ENCODE data around the gene DICER1.

DICER1 gene

DNA sequence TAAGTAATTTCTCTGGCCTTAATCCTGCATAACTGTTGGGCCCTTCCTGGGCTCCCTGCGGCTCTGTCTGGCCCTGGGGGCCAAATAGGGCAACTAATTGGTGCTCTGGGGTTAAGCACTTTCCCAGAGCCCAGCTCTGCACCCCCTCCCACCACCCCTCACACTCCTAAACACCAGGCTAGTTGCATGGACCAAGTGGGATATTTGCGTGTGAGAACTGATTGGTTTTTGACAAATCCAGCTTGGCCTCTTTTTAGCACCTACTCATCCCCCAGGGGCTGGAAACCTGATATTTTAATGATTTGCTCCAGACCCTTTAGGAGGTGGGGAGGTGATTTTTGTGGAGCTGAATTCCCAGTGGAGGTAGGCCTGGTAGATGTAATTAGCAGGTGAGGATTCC lies 91.9 kb downstream of the DICER1 start:
- H3K36me3 ChIP-seq (ENCODE audit: insufficient read depth, low read length) = no peaks in the 10 kb centered on the region
- no peak overlapping the region for H3K9ac ChIP-seq (ENCODE audit: low read depth, low read length)
- no peaks in the 10 kb centered on the region for H3K9me3 ChIP-seq (ENCODE audit: control insufficient read depth, insufficient read depth, low read length)
- no peaks in the 10 kb centered on the region; the same call in 1 of the 2 replicates for H3K4me1 ChIP-seq (ENCODE audit: insufficient read depth, low read length)

DNA sequence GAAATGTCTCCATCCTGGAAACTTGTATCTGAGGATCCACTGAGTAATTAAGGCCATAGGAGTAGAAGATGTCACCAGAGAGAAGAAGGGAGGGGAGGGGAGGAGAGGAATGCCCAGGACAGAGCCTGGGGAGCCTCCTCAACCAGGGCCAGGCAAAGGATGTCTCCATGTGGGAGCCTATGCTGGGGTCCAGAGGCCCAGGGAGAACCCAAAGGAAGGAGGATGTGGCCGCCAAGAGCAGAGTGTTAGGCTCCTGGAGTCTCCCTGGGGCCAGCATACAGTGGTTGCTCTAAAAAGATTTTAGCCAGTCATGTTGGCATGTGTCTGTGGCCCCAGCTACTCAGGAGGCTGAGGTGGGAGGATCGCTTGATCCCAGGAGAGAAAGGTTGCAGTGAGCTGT lies 92.6 kb downstream of the DICER1 start:
- H3K9me3 ChIP-seq (ENCODE audit: control insufficient read depth, insufficient read depth, low read length) = no peaks in the 10 kb centered on the region
- H3K9ac ChIP-seq (ENCODE audit: low read depth, low read length) = no peak overlapping the region

DNA sequence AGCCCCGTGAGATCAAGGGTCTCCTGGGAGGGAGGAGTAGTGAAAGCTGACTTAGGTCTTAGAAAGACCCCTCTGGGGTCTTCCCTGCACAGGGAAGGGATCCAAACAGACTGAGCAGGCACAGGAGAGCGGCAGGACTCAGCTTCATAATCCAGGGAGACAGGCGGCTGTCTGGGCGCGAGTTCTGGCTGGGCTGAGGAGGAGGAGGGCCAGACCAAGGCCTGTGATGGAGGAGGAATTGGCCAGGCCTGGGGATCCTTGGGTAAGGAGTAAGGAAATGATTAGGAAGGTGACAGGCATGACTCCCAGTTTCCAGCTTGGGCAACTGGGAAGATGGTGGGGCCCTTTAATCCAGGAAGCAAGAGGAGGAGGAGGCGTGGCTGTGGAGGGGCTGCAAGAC lies 93.1 kb downstream of the DICER1 start:
- no peaks in the 10 kb centered on the region; the same call in 1 of the 2 replicates for H3K4me1 ChIP-seq (ENCODE audit: insufficient read depth, low read length)
- no peaks in the 10 kb centered on the region for H3K36me3 ChIP-seq (ENCODE audit: insufficient read depth, low read length)
- H3K9ac ChIP-seq (ENCODE audit: low read depth, low read length) = no peak overlapping the region
- H3K9me3 ChIP-seq (ENCODE audit: control insufficient read depth, insufficient read depth, low read length) = no peaks in the 10 kb centered on the region

More for the DNA sequence above, 92.6 kb downstream of the DICER1 start:
- H3K4me1 ChIP-seq (ENCODE audit: insufficient read depth, low read length) = no peaks in the 10 kb centered on the region; the same call in 1 of the 2 replicates
- H3K36me3 ChIP-seq (ENCODE audit: insufficient read depth, low read length) = no peaks in the 10 kb centered on the region

DNA sequence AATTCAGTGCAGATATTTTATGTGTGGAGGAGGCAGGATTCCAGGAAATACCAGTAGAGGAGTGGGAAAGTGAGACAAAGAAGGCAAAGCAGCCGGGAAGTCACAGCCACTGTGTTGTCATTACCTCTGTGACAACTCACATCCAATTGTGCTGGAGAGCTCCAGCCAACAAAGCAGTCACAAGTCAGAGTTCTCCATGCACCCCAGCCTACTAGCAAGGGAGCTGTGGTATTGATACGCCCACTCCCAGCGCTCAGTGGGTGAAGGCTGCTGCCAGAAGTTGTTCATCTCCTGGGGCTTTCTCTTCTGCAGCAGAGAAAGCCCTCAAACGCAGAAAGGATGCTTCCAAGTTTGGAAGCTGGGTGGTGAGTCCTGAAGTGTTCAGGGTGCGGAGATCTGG lies 93.9 kb downstream of the DICER1 start:
- no peaks in the 10 kb centered on the region for H3K36me3 ChIP-seq (ENCODE audit: insufficient read depth, low read length)
- no peak overlapping the region for H3K9ac ChIP-seq (ENCODE audit: low read depth, low read length)
- H3K4me1 ChIP-seq (ENCODE audit: insufficient read depth, low read length) = no peaks in the 10 kb centered on the region; the same call in 1 of the 2 replicates
- no peaks in the 10 kb centered on the region for H3K9me3 ChIP-seq (ENCODE audit: control insufficient read depth, insufficient read depth, low read length)

DNA sequence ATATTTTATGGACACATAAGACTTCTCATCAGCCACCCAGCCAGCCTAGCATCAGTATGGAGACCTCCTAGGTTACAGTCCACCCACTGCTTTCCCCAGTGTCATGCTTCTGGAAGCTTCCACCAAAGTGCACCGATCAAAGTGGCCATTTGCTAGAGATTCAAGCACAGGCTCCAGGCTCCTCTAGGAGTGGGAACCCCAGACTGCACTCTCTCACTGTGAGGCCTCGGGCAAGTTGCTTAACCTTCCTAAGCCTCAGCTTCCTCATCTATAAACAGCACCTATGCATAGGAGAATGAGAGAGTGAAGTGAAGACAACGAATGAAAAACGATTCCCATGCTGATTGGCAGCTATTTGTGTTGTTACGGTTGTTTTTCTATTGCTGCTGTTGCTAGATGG lies 94.4 kb downstream of the DICER1 start:
- no peak overlapping the region for H3K9ac ChIP-seq (ENCODE audit: low read depth, low read length)
- H3K4me1 ChIP-seq (ENCODE audit: insufficient read depth, low read length) = no peaks in the 10 kb centered on the region; the same call in 1 of the 2 replicates
- H3K9me3 ChIP-seq (ENCODE audit: control insufficient read depth, insufficient read depth, low read length) = no peaks in the 10 kb centered on the region
- H3K36me3 ChIP-seq (ENCODE audit: insufficient read depth, low read length) = no peaks in the 10 kb centered on the region

DNA sequence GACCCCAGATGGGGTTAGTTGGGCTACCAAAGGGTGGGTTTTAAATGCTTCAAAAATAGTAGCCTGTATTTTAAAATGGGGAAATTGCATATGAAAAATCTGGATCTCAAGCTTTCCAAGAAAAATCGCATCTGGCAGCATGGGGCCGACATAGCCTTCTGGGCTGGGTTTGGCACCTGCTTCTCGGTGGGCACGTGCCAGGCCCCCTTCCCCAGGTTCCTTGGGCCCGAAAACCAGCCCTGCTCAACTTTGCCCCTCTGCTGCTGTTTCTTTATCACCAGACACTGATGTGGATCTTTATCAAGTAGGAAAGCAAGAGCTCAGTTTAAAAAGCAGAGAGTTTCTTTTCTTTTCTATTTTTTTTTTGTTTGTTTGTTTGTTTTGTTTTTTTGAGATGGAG lies 95.1 kb downstream of the DICER1 start:
- Histone ChIP-seq H3K9me3 (ENCODE audit: control insufficient read depth, insufficient read depth, low read length) (no peaks in the 10 kb centered on the region), H3K36me3 (ENCODE audit: insufficient read depth, low read length) (no peaks in the 10 kb centered on the region), H3K9ac (ENCODE audit: low read depth, low read length) (no peak overlapping the region), H3K4me1 (ENCODE audit: insufficient read depth, low read length) (no peaks in the 10 kb centered on the region)

DNA sequence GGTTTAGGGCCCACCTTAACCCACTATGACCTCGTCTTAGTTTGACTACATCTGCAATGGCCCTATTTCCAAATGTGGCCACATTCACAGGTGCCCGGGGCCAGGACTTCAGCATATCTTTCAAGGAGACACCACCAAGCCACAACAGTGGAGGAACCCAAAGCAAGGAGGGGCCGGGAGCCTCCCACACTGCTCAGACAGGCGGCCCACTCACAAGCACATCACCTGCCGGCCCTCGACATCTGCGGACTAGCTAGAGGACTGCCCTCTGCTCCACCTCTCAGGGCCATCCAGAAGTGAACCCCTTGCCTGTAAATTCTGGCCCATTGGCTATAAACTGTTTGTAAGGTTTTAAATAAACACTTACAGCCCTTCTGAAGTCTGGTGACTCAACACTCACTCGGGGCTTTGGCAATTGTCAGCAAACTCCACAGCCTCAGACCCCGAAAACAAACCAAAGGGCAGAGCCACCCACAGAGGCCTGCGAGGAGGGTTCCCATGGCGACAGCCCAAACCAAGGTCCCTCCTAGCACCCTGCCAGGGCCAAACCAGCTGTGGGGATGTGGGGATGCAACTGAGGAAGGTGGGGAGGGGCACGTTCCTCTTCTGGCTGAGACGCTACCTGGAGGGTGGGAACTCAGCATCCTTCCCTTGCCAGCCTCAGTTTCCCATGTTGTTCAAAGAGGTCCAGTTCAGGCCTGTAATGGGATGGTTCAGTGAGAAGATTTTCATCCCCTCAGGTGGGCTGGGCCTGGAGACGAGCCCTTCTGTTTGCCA lies 95.8 kb downstream of the DICER1 start:
- Histone ChIP-seq H3K9ac (ENCODE audit: low read depth, low read length) (no peak overlapping the region), H3K4me1 (ENCODE audit: insufficient read depth, low read length) (no peaks in the 10 kb centered on the region), H3K36me3 (ENCODE audit: insufficient read depth, low read length) (no peaks in the 10 kb centered on the region), H3K9me3 (ENCODE audit: control insufficient read depth, insufficient read depth, low read length) (no peaks in the 10 kb centered on the region)

DNA sequence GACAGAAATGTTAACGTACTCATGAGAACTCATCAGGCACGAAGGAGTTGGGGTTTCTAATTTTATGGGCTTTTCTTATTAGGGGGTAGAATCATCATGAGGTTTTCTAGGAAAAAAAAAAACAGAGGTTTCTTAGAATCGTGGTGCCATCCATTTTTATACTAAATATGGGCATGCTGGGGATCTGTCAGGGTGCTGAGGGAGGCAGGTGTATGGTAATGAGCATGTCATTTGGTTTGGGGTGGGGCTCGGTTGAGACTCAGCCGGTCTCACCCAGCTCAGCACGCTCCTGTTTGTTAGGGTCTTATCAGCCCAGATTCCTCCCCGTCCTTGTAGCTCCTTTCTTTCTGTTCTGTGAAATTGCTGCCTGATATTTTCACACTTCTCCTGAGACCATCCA lies 98.2 kb downstream of the DICER1 start:
- no peak overlapping the region for H3K9ac ChIP-seq (ENCODE audit: low read depth, low read length)
- no peaks in the 10 kb centered on the region for H3K36me3 ChIP-seq (ENCODE audit: insufficient read depth, low read length)
- no peaks in the 10 kb centered on the region for H3K9me3 ChIP-seq (ENCODE audit: control insufficient read depth, insufficient read depth, low read length)
- no peaks in the 10 kb centered on the region for H3K4me1 ChIP-seq (ENCODE audit: insufficient read depth, low read length)

DNA sequence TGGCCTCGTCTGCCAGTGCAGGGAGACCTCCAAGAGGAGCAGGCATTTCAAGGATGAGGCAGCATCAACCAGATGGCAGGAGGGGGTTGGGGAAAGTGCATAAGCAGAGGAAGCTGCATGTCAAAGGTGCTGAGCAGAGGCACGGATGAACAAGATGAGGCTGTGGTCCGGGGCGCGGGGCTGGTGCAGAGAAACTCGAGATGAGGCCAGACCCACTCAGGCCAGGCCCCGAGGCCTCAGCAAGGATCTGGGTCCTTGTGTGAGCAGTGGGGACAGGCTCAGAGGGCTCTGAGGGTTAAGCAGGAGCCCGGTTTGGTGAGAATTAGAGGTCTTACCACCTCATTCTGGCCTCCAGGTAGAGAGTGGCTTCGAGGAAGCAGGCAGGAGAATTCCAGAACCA lies 98.8 kb downstream of the DICER1 start:
- Histone ChIP-seq H3K9ac (ENCODE audit: low read depth, low read length) (no peak overlapping the region), H3K9me3 (ENCODE audit: control insufficient read depth, insufficient read depth, low read length) (no peaks in the 10 kb centered on the region), H3K36me3 (ENCODE audit: insufficient read depth, low read length) (no peaks in the 10 kb centered on the region), H3K4me1 (ENCODE audit: insufficient read depth, low read length) (no peaks in the 10 kb centered on the region)

DNA sequence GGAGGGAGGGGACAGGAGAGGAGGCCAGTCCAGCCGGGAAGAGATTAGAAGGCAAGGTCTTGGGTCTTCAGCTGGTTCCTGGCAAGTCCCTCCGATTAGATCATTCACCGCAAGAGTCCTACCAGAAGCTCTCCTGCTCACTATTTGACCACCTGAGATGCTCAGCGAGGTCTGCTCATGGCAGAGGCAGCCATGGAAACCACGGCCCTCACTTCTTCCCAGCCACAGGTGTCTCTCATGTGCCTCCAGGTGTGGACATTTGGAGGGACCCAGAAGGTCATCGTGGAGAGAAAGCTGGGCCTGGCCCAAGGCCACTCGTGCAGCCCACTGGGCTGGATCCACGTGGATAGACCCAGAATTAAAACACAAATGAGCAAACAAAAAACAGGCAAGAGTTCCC lies 99.5 kb downstream of the DICER1 start:
- Histone ChIP-seq H3K4me1 (ENCODE audit: insufficient read depth, low read length) (no peaks in the 10 kb centered on the region), H3K9me3 (ENCODE audit: control insufficient read depth, insufficient read depth, low read length) (no peaks in the 10 kb centered on the region), H3K9ac (ENCODE audit: low read depth, low read length) (no peak overlapping the region), H3K36me3 (ENCODE audit: insufficient read depth, low read length) (no peaks in the 10 kb centered on the region)

DNA sequence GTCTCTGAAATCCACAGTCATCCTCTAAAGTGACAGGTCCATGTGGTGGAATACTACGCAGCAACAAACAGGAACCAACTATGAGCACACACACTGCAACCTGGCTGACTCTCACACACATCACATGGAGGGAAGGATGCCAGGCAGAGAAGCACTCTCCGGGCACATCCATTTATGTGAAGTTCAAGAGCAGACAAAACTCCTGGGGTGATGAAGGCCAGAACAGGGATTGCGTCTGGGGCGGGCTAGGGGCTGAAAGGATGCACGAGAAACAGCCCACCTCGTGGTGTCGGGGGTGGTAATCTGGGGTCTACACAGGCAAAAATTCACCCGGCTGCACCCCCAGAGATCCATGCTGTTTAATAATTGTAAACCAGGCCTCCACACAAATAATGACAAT lies 100.2 kb downstream of the DICER1 start:
- Histone ChIP-seq H3K4me1 (ENCODE audit: insufficient read depth, low read length) (no peaks in the 10 kb centered on the region), H3K36me3 (ENCODE audit: insufficient read depth, low read length) (no peaks in the 10 kb centered on the region), H3K9ac (ENCODE audit: low read depth, low read length) (no peak overlapping the region)

DNA sequence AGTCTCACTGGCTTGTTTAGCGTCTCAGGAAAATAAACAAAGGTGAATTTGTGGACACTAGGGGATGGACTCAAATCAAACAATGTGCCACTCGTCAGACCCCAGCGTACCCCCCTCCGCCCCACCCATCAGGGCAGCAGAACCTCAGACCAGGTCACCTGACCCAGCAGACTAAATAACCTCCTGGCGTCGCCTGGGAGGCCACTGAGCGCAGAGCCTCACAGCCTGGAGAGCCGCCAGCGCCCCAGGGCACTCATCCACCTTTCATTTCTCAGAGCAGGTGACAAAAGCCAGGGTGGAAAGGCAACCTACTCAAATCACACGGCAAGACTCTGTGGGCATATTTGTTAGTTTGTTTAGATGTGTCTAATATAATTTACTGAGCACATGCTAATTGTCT lies 100.9 kb downstream of the DICER1 start:
- no peak overlapping the region for H3K9ac ChIP-seq (ENCODE audit: low read depth, low read length)
- no peaks in the 10 kb centered on the region for H3K4me1 ChIP-seq (ENCODE audit: insufficient read depth, low read length)
- H3K9me3 ChIP-seq (ENCODE audit: control insufficient read depth, insufficient read depth, low read length) = no peaks in the 10 kb centered on the region
- H3K36me3 ChIP-seq (ENCODE audit: insufficient read depth, low read length) = no peaks in the 10 kb centered on the region

More for the DNA sequence above, 100.2 kb downstream of the DICER1 start:
- H3K9me3 ChIP-seq (ENCODE audit: control insufficient read depth, insufficient read depth, low read length) = no peaks in the 10 kb centered on the region

DNA sequence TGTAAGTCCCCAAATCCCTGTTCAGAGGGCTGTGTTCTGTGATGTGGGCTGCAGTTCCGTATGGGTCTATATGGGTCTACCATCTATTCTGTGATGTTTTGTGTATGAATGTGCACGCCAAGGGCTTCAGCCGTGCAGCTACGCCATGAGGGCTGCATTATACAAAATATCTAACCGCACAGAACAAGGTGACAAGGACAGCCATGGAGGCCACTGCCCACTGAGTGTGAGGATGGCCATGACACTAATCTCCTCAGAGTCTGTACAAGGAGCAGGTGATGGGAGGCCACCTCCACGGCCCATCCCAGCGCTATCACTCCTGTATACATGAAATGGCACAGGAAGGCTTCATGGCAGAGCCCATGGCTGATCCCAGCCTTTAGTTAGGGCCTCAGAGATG lies 102.0 kb downstream of the DICER1 start:
- Histone ChIP-seq H3K36me3 (ENCODE audit: insufficient read depth, low read length) (no peaks in the 10 kb centered on the region), H3K4me1 (ENCODE audit: insufficient read depth, low read length) (no peaks in the 10 kb centered on the region), H3K9ac (ENCODE audit: low read depth, low read length) (no peak overlapping the region), H3K9me3 (ENCODE audit: control insufficient read depth, insufficient read depth, low read length) (no peaks in the 10 kb centered on the region)

DNA sequence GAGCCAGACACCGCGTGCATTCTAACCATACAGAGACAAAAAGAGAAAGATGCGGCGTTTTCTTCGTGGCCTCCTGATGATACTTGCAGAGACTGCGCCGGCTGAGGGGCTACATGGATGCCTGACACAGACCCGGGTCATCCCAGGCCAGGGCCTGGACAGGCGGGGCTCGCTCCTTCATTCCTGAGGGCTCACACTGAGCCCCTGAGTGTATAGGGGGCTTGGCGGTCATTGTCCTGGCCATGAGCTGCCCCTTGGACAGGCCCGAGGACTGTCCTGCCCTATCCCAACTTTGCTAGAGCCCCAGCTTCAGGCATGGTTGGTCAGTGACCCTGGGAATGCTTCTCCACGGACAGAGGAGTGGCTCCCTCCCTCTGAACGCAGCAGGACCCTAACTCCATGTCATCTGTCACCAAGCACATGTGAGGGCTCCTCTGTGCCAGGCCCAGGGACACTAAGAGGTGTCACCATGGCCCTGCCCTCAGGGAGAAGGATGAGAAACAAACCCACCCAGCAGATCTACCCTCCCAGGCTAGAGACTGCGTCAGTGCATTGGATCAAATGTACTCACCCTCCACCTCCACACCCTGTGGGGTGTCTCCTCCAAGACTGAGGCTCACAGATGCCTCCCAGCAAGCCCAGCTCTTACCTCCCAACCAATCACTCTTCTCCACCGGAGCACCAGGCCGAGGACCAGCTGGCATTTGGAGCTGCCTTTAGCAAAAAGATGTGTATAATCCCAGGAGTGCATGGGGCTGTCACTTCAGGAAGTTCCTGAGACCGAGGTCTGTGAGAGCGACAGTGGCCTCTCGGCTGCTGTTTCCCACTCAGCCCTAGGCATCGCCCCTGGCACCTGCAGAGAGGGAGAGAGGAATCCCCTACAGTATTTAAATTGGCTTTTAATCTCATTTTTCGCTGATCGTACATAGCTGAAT lies 102.7 kb downstream of the DICER1 start:
- H3K4me1 ChIP-seq (ENCODE audit: insufficient read depth, low read length) = no peaks in the 10 kb centered on the region
- no peaks in the 10 kb centered on the region for H3K36me3 ChIP-seq (ENCODE audit: insufficient read depth, low read length)
- H3K9ac ChIP-seq (ENCODE audit: low read depth, low read length) = no peak overlapping the region
- H3K9me3 ChIP-seq (ENCODE audit: control insufficient read depth, insufficient read depth, low read length) = no peaks in the 10 kb centered on the region

Measured in ES-I3 (cell line).